Prostate gland (tissue), 2 donors: Measurements from ENCODE around the gene GNAT3. TPM values are rescaled to one million over a fixed set of nuclear protein-coding genes. Genes with fewer than 3 reads are reported as not detected.

Experiments
- DNase-seq: peaks from one replicate; pipeline ENCODE4 v3.0.0-alpha.2; 2019; ENCODE audit warnings: low spot score
- H3K27ac ChIP-seq, 2 donors: fragments of 200-600 bp; sonication (generic); 2 replicates each; pipeline ENCODE4 v1.5.1; 2017 to 2019
- H3K27me3 ChIP-seq: fragments of 200-600 bp; sonication (generic); replicated peaks from 2 replicates; pipeline ENCODE4 v1.5.1; 2019; ENCODE audit not compliant: insufficient read depth
- H3K36me3 ChIP-seq, 2 donors: fragments of 200-600 bp; sonication (generic); 1 replicate in 1 of 2; 2 replicates in 1 of 2; pipeline versions ENCODE4 v1.5.1 to v1.8.1; 2017 to 2019
- H3K4me1 ChIP-seq: fragments of 200-600 bp; sonication (generic); replicated peaks from 2 replicates; pipeline ENCODE4 v1.5.1; 2019
- H3K4me3 ChIP-seq, 2 donors: fragments of 200-600 bp; sonication (generic); 2 replicates each; pipeline ENCODE4 v1.5.1; 2017 to 2019
- H3K9me3 ChIP-seq: fragments of 200-600 bp; sonication (generic); 2 replicates; pipeline ENCODE4 v1.5.1; 2017
- POLR2A ChIP-seq: fragments of 450-650 bp; IDR thresholded peaks from one replicate; pipeline ENCODE4 v1.6.1; 2016; ENCODE audit warnings: antibody characterized with exemption, mild to moderate bottlenecking
- POLR2AphosphoS5 ChIP-seq: sonication (generic); formaldehyde crosslinking; IDR thresholded peaks from one replicate; pipeline ENCODE4 v1.6.1; 2017; ENCODE audit warnings: antibody characterized with exemption
- WGBS: methylation state at CpG from one replicate; pipeline ENCODE4 v1.1.5; 2018; 5-methylcytosine and 5-hydroxymethylcytosine counted together
- intact Hi-C: fragments of 100-400 bp; cut with DNase I; formaldehyde crosslinking; loops from one replicate; pipeline ENCODE4 v1.14.2; 2022
- total RNA-seq, 2 donors: library from RNA; depleted of rRNA; stranded (reverse); fragments of >200 nt; gene quantifications; one replicate each; pipeline ENCODE4 v1.1.0, GENCODE V29; 2016
- TF ChIP-seq, protein P1 (sequence below), 4 experiments: fragments of 200-600 bp in 2 of 4; fragments of 450-650 bp in 2 of 4; sonication (generic) in 2 of 4; IDR thresholded peaks; 1 replicate in 3 of 4; 2 replicates in 1 of 4; pipeline ENCODE4 v1.5.1; 2016 to 2019; ENCODE audit warnings: antibody characterized with exemption in 4 of 4, mild to moderate bottlenecking in 2 of 4, moderate library complexity in 2 of 4

GNAT3 gene
- total RNA-seq, 2 donors from 2014 or later, result not detected

DNA sequence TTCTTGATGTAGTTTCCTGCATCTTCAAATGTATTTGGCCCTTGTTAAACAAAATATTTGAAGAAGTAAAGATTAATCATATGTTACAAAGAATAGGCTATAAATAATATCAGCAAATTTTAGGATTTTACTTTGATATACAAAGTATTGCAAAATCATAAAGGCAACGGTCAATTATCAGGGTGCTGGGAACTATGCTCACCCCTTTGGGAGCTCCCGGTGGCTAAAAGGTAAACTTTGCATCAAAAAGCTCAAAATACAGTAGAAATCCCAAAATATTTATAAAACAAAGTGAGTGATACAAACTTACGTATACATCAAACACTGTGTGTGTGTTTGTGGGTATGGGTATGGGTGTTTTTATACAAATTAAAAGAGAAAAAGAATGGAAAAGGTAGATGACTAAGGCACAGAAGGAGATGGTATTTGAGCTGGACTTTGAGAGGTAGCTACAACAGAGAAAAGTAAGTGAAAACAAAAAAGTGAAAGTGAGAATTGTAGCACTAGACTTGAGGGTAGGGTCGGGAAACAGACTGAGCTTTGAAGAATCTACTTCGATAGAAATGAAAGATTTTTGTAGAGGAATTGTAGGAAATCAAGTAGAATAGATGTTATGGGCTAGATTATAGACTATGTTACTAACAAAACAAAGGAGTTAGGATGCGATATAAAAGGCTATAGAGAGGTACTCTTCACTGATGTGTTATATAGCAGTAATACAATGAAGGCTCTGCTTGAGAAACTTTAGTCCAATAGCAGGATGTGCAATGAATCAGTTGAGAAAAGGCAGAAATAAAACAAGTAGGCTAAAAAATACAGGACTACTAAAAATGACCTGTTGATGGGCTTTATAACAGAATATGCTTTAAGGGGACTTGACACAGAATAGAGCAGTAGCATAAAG lies 52.8 kb downstream of the GNAT3 start:
- TF ChIP-seq, protein P1, sequence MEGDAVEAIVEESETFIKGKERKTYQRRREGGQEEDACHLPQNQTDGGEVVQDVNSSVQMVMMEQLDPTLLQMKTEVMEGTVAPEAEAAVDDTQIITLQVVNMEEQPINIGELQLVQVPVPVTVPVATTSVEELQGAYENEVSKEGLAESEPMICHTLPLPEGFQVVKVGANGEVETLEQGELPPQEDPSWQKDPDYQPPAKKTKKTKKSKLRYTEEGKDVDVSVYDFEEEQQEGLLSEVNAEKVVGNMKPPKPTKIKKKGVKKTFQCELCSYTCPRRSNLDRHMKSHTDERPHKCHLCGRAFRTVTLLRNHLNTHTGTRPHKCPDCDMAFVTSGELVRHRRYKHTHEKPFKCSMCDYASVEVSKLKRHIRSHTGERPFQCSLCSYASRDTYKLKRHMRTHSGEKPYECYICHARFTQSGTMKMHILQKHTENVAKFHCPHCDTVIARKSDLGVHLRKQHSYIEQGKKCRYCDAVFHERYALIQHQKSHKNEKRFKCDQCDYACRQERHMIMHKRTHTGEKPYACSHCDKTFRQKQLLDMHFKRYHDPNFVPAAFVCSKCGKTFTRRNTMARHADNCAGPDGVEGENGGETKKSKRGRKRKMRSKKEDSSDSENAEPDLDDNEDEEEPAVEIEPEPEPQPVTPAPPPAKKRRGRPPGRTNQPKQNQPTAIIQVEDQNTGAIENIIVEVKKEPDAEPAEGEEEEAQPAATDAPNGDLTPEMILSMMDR (IDR thresholded peaks at IDR 0.05), result no peak
- TF ChIP-seq POLR2AphosphoS5 (no peak), POLR2A (no peak)
- Histone ChIP-seq H3K27me3 (no peaks in the 10 kb centered on the region), H3K4me1 (no peaks in the 10 kb centered on the region), H3K27ac (no peak overlapping the region), H3K4me3 (no peak overlapping the region), H3K9me3 (no peaks in the 10 kb centered on the region), H3K36me3 (no peaks in the 10 kb centered on the region)
- DNase-seq, result no peak
- WGBS, result 87% methylated on average over 6 of the region's 6 CpGs
- intact Hi-C loops, result no loop called here

DNA sequence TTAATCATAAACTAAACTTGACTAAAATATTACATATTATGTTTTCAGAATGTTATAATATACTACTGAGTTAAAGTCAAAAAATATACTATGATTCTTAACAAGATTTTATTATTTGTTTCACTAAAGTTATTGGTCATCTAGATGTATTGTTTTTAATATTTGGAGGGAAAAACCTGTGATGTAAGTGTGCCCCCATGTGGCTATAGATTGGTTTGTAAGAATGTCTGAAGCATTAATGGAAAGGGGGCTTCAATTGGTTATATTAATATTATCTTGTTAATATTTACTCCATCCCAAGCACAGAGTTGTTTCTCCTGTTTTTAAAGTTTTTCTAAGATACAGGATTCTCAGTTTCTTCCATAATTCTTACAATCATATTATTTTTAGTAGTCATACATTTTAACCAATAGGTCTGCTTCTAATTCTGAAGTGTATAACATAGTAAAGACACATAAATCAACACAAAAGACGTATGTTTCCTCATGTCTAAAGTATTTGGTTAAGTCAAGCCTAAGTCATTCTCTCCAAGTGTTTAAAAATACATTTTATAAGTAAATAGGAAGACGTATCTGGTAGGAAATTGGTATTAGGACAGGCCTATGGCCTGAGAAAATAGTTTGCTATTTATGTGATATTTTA lies 58.0 kb downstream of the GNAT3 start:
- no peaks in the 10 kb centered on the region for H3K36me3 ChIP-seq
- no peak for DNase-seq
- TF ChIP-seq POLR2AphosphoS5, result no peak
- TF ChIP-seq, protein P1 (IDR thresholded peaks at IDR 0.05), result peak in 3 of 4 experiments; percentile 26 to 49 (median 44)
- no peaks in the 10 kb centered on the region for H3K9me3 ChIP-seq
- WGBS, result 55% methylated on average over 2 of the region's 2 CpGs
- H3K27me3 ChIP-seq, result no peaks in the 10 kb centered on the region
- H3K4me3 ChIP-seq, result no peak overlapping the region
- no peak overlapping the region for H3K27ac ChIP-seq
- no peaks in the 10 kb centered on the region for H3K4me1 ChIP-seq
- intact Hi-C loops, result no loop called here

DNA sequence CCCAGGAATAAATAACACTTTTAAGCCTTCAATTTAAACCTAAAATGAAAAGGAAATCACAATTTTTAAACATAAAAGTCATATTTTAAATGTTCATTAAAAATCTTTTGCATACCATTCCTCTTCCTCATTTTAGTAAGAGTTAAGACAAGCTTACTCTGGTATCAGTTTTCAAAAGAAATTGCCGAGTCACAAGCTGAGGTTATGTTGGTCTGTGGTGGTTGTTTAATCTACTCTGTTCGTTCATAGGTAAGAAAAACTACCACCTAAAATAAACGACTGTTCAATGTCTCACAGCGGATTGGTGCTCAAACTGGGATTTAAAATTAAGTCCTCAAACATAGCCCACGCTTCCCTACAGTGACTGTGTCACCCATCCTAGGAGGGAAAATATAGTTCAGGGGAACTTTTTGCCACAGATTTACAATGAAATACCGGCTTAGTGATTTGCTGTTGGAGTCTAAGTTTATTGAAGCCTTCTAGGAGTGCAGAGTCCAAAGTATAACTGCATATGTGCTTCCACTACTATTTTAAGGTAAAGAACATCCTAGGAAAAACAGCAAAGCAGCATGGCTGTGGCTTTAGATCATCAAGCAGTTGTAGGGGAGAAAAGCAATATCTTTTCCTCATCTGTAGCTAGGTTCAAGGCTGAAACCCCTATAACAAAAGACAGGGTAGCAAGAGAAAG lies 61.1 kb downstream of the GNAT3 start:
- TF ChIP-seq, protein P1 (IDR thresholded peaks at IDR 0.05), result no peak
- no peak for TF ChIP-seq POLR2AphosphoS5
- no peak for TF ChIP-seq POLR2A
- intact Hi-C loops, result no loop called here
- no peak for DNase-seq
- 44% methylated on average over 6 of the region's 6 CpGs for WGBS
- Histone ChIP-seq H3K27ac (no peak overlapping the region), H3K36me3 (no peaks in the 10 kb centered on the region), H3K27me3 (no peaks in the 10 kb centered on the region), H3K9me3 (no peaks in the 10 kb centered on the region), H3K4me3 (no peak overlapping the region), H3K4me1 (no peaks in the 10 kb centered on the region)

DNA sequence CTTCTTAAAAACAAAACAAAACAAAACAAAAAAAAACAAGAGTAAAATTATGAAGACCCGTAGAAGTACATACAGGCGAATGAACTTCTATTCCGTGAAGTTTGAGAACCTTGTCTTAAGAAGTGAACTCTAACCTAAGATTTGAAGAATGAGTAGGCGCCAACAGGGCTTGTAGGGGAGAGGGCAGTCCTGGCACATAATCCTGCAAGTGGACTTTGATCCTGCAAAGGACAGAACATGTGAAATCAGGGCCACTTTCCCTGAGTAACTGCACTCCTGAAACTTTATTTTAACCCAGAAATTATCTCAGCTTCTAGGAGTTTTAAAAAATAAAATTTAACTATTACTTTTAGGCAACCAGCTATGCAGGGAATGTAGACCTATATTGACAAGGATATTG lies 62.0 kb downstream of the GNAT3 start:
- Histone ChIP-seq H3K27me3 (no peaks in the 10 kb centered on the region), H3K9me3 (no peaks in the 10 kb centered on the region), H3K27ac (no peak overlapping the region), H3K36me3 (no peaks in the 10 kb centered on the region), H3K4me3 (no peak overlapping the region), H3K4me1 (peaks cover 4% of the 10 kb centered on the region)
- 97% methylated on average over 4 of the region's 4 CpGs for WGBS
- no peak for DNase-seq
- intact Hi-C loops, result no loop called here
- TF ChIP-seq, protein P1 (IDR thresholded peaks at IDR 0.05), result no peak
- TF ChIP-seq POLR2A, result no peak
